MCF 10A (cell line): ENCODE data around the gene DSC2. TPM values are rescaled to one million over a fixed set of nuclear protein-coding genes. Genes with fewer than 3 reads are reported as not detected.

ENCODE experiments used
- BruUV-seq: library from RNA; stranded (reverse); fragments of 400-500 nt; replicated peaks from 2 replicates; lab custom pipeline; 2021; lab: Mats Ljungman, UMichigan
- CTCF ChIA-PET: fragments of 300-600 bp; sonication (Branson Sonifier 250); formaldehyde crosslinking; extraction: SDS; loops from one replicate; lab custom pipeline; 2021; ENCODE audit warnings: antibody characterized with exemption, inconsistent platforms; lab: Yijun Ruan, JAX
- POLR2A ChIA-PET: fragments of 300-600, 350-650 bp; sonication (Branson Sonifier 250); formaldehyde crosslinking; extraction: SDS; loops from one replicate; lab custom pipeline; 2020; ENCODE audit warnings: antibody characterized with exemption, inconsistent platforms; lab: Yijun Ruan, JAX
- DNase-seq: peaks from one replicate; pipeline ENCODE4 v3.0.0-alpha.2; 2018; ENCODE audit not compliant: unreplicated experiment
- H3K27ac Mint-ChIP-seq: one replicate; pipeline ENCODE4 v1.8.0; 2022; ENCODE audit warnings: mild to moderate bottlenecking, low read depth, mixed read lengths; ENCODE audit not compliant: unreplicated experiment
- H3K27me3 Mint-ChIP-seq: one replicate; pipeline ENCODE4 v1.8.0; 2022; ENCODE audit warnings: mixed read lengths; ENCODE audit not compliant: insufficient read depth, unreplicated experiment
- H3K36me3 Mint-ChIP-seq: one replicate; pipeline ENCODE4 v1.8.0; 2022; ENCODE audit warnings: mild to moderate bottlenecking, moderate library complexity, mixed read lengths; ENCODE audit not compliant: insufficient read depth, unreplicated experiment
- H3K4me1 Mint-ChIP-seq: one replicate; pipeline ENCODE4 v1.8.0; 2022; ENCODE audit warnings: mixed read lengths; ENCODE audit not compliant: insufficient read depth, unreplicated experiment
- H3K4me3 Mint-ChIP-seq: one replicate; pipeline ENCODE4 v1.8.0; 2022; ENCODE audit warnings: mild to moderate bottlenecking, moderate library complexity, mixed read lengths; ENCODE audit not compliant: unreplicated experiment
- H3K9me3 Mint-ChIP-seq: one replicate; pipeline ENCODE4 v1.8.0; 2022; ENCODE audit warnings: mixed read lengths; ENCODE audit not compliant: unreplicated experiment
- CTCF ChIP-seq: fragments of 200-600 bp; IDR thresholded peaks from one replicate; pipeline ENCODE4 v1.8.0; 2022; ENCODE audit warnings: antibody characterized with exemption, mild to moderate bottlenecking; ENCODE audit not compliant: unreplicated experiment
- intact Hi-C: fragments of 100-400 bp; cut with micrococcal nuclease; formaldehyde crosslinking; loops from 2 replicates; pipeline ENCODE4 v1.14.1; 2022
- total RNA-seq: library from RNA; stranded (reverse); gene quantifications from 2 replicates; pipeline ENCODE4 v1.2.3, GENCODE V29; 2022

DSC2 gene
- total RNA-seq, 1 experiment from 2014 or later: 11.3 TPM

- ChIA-PET POLR2A (interaction anchor here (0.6 to 9.0 kb wide), 8 partner anchors 20 to 464 kb away, joined by 3 to 221 read pairs (median 7); partner anchors contain the start of genes DSC2 and DSG3), CTCF (interaction anchor here (1.0 kb wide), 1 partner anchor 500 kb away, joined by 3 read pairs; no protein-coding TSS in a partner anchor)
- peaks cover 32% of the 10 kb centered on the region for H3K4me1 Mint-ChIP-seq
- H3K9me3 Mint-ChIP-seq: no peaks in the 10 kb centered on the region
- TF ChIP-seq CTCF: no peak
- intact Hi-C loops: no loop called here
- BruUV-seq: no TSS peak
- DNase-seq: no peak
- no peak overlapping the region for H3K27ac Mint-ChIP-seq
- H3K36me3 Mint-ChIP-seq: peaks cover 6% of the 10 kb centered on the region
- H3K4me3 Mint-ChIP-seq: no peak overlapping the region
- no peaks in the 10 kb centered on the region for H3K27me3 Mint-ChIP-seq
Measured at GRCh38 chr18:31045599-31045998, 56.6 kb downstream of the DSC2 start.

- no peak for TF ChIP-seq CTCF
- Mint-ChIP-seq H3K36me3 (peaks cover 6% of the 10 kb centered on the region), H3K4me3 (no peak overlapping the region), H3K9me3 (no peaks in the 10 kb centered on the region), H3K27ac (no peak overlapping the region), H3K4me1 (peaks cover 39% of the 10 kb centered on the region), H3K27me3 (no peaks in the 10 kb centered on the region)
- no peak for DNase-seq
- intact Hi-C loops: loop anchor here (5.0 kb wide), 1 partner anchor 402 kb away; the partner anchor contains the start of gene DSG3
- POLR2A ChIA-PET: interaction anchor here (0.6 to 9.0 kb wide), 9 partner anchors 20 to 465 kb away, joined by 3 to 221 read pairs (median 6); partner anchors contain the start of genes DSC2 and DSG3
- BruUV-seq: no TSS peak
- CTCF ChIA-PET: interaction anchor here (1.0 to 1.6 kb wide), 3 partner anchors 54 to 501 kb away, joined by 3 to 4 read pairs (median 3); no protein-coding TSS in a partner anchor
Measured at GRCh38 chr18:31044926-31045325, 57.3 kb downstream of the DSC2 start.

GRCh38 chr18:31043709-31044108, 58.5 kb downstream of the DSC2 start:
- TF ChIP-seq CTCF: no peak
- POLR2A ChIA-PET: interaction anchor here (0.7 to 9.0 kb wide), 13 partner anchors 11 to 466 kb away, joined by 3 to 221 read pairs (median 8); partner anchors contain the start of genes DSC2 and DSG3
- BruUV-seq: no TSS peak
- Mint-ChIP-seq H3K9me3 (no peaks in the 10 kb centered on the region), H3K36me3 (peaks cover 6% of the 10 kb centered on the region), H3K4me1 (peaks cover 39% of the 10 kb centered on the region), H3K27me3 (no peaks in the 10 kb centered on the region), H3K4me3 (peak overlapping the region; percentile 97), H3K27ac (peak overlapping the region; percentile 98)
- CTCF ChIA-PET: interaction anchor here (1.0 to 1.6 kb wide), 2 partner anchors 55 to 198 kb away, joined by 3 to 4 read pairs; no protein-coding TSS in a partner anchor
- intact Hi-C loops: loop anchor here (2.0 to 5.0 kb wide), 2 partner anchors 57 to 404 kb away; partner anchors contain the start of gene DSG3
- no peak for DNase-seq

- Mint-ChIP-seq H3K4me1 (peaks cover 45% of the 10 kb centered on the region), H3K9me3 (no peaks in the 10 kb centered on the region), H3K4me3 (peak within 1 kb of the TSS; percentile 97), H3K27me3 (no peaks in the 10 kb centered on the region), H3K36me3 (peaks cover 6% of the 10 kb centered on the region), H3K27ac (peak within 1 kb of the TSS; percentile 98)
- peak; percentile 93 for DNase-seq
- intact Hi-C loops: loop anchor here (1.0 to 5.0 kb wide), 3 partner anchors 58 to 405 kb away; partner anchors contain the start of gene DSG3
- no peak for TF ChIP-seq CTCF
- no TSS peak for BruUV-seq
- CTCF ChIA-PET: interaction anchor here (0.6 to 2.3 kb wide), 6 partner anchors 13 to 406 kb away, joined by 3 to 6 read pairs (median 3); no protein-coding TSS in a partner anchor
- POLR2A ChIA-PET: interaction anchor here (0.5 to 9.0 kb wide), 56 partner anchors 10 to 1886 kb away, joined by 3 to 221 read pairs (median 6); partner anchors contain the start of genes DSC2, DSG3 and TRAPPC8
Measured at GRCh38 chr18:31042406-31043181, 59.6 kb downstream of the DSC2 start, which contains the start of gene DSC3. Gene DSC3, minus strand, starts transcription at chr18:31042742. Its CDS starts 82 bp downstream, at chr18:31042660.
